Measurements from ENCODE around the gene AIG1.
"Not testable (repeated sequence)": the region's sequence is repeated elsewhere in the genome, so short reads cannot be mapped to it uniquely, and the experiment has no call there.

Gene AIG1

DNA sequence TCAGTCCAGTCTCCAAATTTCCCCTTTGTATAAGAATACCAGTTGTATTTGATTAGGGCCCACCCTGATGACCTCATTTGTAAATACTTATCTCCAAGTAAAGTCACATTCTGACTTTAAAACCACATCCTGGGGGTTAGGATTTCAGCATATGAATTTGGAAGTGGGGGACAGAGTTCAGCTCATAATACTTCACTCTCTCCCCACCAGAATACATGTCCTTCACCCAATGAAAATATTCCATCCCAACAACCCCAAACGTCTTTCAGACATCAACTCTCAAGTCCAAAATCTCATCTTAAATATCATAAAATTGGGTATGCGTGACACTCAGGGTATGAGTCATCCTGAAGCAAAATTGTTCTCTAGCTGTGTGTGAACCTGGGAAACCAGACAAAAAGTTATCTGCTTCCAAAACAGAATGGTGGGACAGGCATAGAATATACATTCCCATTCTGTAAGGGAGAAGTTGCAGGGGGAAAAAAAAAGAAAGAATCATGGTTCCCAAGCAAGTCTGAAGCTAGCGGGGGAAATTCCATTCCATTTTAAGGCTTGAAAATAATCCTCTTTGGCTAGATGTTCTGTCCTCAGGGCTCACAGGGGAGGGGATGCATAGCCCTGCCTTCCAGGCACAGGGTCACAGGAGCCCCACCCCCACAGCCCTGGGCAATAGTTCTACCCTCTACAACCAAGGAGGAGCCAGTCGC lies 275.9 kb downstream of the AIG1 start:
- DNase-seq = no peak

DNA sequence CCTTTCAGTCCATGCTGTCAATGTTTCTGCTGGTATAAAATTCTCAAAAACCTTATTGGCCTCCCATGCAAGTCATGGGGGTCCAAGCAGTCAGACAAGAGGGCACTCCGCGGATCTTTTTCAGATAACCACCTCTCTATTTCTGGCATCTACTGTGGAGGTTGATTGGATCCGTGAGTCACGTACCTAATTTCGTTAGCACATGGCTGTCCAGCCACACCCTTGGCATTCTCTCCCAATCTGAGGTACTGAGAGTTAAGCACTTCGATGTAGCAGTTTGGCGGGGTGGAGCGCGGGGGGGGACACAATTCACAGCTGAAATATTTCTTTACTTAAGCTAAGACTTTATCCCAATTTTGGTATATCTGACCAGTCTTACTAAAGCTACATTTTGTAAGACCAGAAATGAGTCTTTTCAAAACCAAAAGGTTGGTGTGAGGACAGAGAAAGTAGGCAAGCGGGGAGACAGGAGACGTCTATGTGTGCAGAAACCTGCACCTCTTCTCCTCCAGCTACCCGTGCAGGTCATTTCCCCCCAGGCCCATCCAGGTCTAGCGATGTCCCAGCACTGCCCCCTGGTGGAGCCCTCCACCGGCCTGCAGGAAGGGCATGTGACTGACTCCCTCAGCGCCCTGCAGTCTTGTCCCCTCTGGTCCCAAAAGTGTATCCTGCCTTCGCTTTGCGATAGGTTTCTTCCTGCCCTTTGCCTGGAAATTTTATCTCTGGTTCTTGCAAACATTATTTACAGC lies 276.7 kb downstream of the AIG1 start:
- DNase-seq = peak; percentile 37

DNA sequence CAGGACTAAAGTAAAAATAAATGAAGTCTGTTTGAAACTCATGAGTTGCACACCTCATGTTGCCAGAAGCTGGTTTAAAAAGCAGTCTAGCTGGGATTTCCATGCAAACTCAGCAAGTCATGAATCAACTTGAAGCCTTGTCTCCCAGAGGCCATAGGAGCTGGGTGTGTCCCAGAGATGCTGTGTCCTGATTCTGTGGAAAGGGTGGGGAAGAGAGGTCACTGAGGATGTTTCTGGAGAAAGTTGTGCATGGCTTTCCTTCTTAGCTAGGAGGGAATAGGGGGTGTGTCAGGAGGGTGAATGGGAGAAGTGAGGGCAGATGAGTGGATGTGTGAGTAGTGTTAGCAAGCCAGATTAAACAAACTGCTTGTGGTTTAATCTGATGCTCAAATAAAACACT lies 278.5 kb downstream of the AIG1 start:
- DNase-seq = no peak

DNA sequence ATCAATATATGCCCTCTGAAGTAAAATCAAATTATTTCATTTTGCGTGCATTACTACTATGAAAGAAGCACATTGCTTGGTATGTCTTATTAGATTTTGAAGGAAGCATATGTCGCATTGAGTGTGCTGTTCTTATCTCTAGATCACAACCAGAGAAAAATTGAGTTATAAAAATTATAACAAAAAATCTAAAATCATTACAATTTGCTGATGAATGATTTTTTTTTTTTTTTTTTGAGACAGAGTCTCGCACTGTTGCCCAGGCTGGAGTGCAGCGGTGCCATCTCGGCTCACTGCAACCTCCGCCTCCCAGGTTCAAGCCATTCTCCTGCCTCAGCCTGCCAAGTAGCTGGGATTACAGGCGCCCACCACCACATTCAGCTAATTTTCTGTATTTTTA lies 284.8 kb downstream of the AIG1 start:
- DNase-seq = not testable (repeated sequence)

DNA sequence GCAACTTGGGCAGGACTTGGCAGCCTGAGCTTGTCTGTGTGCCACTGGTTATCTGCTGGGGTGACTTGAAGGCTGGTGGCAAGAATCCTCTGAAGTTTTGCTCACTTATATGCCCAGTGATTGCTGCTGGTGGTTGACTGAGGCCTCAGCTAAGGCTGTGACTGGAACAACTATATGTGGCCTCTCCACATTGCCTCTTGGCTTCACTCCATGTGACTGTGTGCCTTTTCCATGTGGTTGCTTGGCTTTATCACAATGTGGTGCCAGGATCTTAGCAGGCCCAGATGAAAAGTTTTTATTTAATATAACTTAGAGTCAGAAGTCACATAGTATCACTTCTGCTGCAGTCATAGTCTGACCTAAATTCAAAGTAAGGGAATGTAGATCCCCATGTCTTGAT lies 285.3 kb downstream of the AIG1 start:
- no peak for DNase-seq

DNA sequence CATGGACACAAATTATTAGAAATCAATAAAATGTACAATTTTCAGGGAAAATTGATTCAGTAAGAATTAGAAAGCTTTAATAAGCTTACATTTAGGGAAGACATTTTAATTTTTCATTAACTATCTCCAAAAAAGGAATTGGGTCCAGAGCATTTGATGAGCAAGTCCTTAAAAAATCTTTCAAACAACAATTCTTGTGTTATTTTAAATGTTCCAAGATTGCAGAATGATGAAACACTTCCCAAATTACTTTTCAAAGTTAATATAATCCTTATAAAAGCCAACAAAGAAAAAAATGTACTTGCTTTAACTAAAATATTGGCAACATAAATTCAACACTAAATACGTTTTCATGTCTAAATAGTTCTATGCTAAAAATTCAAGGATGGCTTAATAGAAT lies 287.8 kb downstream of the AIG1 start:
- DNase-seq = no peak

DNA sequence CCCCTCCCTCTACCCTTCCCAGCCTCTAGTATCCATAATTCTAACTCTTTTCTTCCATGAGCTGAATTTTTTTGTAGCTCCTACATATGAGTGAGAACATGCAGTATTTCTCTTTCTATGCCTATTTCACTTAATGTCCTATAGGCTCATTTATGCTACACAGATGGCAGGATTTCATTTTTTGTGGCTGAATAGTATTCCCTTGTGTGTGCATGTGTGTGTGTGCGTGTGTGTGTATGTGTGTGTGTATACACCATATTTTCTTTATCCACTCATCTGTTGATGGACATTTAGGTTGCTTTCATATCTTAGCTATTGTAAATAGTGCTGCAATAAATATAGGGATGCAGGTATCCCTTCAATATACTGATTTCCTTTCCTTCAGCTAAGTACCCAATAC lies 288.8 kb downstream of the AIG1 start:
- DNase-seq = no peak

DNA sequence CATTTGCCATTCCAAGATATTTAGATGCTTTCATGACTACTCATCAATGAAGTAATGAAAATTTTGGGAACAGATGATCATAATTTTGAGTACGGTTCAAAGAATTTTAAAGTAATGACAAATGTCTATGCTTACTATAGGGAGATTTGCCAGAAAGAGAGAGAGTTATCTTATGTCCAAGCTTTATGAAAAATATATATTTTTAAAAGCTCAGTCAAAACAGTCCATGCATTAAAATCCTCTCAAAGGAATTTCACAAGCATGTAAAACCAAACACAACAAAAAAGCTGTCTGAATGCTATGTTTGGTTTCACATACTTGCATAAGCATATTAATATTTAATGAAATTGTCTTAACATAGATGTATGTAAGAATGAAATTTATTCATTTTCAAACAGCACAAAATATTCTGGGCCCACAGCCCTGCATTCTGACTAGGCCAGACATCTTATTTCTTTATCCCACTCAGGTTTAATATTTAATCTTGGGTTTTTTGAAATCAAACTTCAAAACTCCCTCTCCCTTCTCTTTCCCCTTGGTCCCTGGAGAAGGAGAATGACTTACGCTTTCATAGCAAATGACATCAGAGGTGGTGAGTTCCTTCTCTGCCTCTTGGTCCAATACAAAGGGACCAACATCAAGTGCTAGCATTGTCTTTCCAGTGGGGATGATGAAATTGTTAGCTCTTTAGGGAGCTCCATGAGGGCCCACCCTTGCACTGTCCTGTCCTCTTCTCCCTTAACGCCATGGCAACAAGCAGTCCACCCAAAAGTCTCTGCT lies 295.6 kb downstream of the AIG1 start:
- DNase-seq = no peak

DNA sequence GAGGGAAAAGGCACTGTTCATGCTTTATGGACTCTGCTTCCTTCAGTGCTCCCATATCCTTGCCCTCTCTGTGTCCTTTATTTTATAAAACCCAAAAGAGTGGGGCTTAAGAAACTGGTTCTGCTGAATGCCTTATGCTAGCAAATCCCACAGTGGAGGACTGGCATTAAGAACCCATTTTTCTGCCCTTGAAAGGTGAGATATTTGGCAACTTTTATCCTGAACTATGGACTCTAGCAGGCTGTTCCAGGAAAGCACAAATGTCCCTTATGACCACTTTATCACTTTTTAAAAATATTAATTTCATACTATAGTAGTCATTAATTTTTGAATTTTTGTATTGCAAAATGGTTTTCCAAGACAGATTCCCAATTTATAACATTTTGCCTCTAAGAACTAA lies 296.5 kb downstream of the AIG1 start:
- no peak for DNase-seq

DNA sequence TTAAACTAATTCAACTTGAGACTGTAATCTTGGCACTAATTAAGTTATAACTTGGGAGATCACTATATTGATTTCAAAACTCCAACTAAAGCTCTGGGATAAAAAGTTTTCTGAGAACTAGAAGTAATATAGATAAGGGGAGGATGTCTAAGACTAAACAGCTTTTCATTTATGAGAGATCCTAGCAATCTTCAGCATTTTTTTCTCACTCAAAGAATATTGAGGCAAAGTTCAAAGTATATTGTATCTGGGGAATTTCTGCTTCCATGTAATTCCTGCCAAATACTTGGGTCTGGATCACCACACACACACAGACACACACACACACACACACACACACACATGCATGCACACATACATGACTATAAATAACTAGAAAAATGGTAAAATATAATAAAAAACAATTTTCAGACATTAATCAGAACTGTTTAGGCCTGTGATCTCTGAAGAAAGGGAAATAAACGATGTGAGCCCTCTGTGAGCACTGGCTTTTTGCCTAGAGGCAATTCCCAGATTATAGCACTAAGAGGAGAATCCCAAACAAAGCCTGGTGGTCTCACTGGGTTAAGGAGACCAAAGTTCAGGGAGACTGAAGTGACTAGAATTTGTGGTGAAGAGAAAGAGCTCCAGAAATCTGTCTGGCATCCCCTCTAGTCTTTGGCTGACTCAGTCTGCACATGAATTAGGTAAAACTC lies 297.0 kb downstream of the AIG1 start:
- DNase-seq = no peak

DNA sequence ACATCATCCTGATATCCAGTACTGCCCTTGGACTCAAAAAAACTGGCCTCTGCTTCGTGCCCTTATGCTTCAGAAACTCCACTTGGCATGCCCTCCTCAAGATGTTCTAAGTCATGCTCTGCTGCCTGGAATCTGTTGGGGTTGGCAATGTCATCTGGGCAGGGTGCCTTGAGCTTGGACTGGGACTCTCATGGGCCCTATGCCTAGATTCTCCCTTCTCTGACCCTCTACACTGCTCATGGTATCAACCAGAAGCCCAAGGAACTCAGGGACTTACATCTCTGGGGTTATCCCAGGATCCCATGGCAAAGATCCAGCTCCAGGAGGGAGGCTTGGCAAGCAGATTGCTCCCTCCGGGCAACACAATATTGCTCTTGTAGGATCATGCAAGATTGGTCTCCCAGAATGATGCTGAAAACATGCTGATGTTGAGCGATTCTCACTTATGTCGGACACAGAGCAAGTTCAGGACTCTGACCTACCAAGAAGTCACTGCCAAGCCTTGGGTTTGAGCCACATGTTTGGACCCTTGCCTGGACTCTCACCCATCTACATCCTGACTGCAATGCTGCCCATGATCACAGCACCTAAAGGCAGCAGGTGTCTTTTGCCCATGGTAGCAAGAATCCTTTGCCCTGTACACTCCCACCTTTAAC lies 301.0 kb downstream of the AIG1 start:
- DNase-seq = no peak

DNA sequence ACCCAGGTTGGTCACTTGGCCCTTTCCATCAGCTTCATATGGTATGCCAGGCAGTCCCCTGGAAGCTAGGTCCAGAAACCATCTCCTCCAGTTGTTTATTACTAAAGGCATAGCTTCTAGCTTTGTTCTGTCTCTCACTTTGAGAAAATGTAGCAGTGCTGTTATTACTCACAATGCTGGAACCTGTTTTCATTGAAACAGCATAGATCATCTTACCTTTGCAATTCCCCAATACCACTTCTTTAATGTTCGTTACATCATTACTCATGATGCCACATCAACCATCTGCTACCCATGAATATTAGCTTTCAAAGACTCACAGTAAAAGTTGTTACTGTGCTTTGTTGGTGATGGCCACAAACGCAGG lies 301.5 kb downstream of the AIG1 start:
- no peak for DNase-seq

DNA sequence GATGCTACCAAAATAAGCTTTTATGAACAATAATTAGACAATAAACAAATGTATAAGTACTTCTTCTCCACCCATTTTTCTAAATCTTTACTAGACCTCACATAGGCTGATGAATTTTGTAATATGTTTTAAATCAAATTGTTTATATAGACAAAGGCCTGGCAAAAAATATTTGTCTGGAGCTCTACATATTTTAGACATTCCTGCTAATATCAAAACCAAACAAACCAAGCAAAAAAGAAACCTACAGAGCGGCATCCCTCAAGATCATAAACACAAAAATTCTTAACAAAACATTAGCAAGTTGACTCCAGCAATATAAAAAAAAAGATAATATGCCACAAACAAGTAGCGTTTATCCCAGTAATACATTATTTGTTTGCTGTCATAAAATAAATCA lies 302.6 kb downstream of the AIG1 start:
- DNase-seq = no peak

DNA sequence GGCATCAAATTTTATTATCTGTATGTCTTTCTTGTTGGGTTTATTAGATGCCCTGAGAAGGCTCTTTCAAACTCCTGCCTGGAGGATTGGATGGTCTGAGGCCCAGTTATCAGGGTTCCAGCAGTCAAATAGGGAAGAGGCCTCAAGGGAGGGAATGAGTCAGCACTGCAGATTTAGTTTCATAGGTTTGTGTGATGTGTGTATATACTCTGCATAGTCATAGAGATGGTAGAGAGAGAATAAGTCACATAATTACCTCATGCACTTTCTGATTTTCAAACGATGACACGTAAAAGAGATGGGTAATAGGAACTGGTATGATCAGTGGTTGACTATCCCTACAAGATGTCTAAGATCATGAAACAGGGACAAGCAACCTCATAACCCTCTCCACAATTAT lies 307.7 kb downstream of the AIG1 start:
- no peak for DNase-seq

DNA sequence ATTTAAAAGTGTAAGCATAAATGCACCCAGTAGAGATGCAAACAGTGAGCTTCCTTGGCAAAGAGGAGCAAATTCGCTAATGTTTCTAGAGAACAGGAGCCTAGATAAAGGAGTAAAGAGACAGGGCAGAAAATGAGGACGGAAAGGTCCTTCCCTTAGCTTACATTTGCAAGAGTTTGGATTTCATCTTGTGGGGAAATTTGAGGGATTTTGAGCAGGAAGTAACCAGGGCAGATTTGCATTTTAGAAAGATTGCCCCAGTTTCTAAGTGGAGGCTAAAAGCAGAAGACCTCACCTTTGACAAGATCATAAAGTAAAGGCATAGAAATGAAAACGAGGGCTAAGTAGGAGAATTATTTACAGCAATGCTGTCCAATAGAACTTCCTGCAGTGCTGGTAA lies 309.3 kb downstream of the AIG1 start:
- DNase-seq = no peak

DNA sequence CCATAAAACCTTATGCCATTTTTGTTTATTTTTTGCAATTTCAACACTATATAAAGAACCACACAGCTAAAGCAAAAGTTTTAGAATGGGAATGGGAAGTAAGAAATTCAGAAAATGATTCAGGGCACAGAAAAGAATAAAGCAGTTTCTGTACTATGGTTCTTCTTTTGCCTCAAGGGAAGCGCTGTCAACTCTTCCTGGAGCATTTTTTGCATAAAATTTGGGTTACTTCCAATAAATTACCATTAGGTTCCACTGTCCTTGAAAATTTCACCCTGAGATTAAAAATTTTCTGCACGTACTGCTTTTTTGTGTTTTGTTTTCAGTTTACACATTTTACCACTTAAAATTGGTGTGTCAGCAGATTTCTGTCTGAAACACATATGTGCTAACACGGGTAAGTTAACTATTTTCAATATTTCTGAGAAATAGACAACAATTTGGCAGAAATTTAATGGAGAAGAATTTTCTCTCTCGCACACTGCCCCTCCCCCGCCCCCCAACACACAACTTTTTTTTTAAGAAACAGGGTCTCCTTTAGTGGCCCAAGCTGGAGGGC lies 310.2 kb downstream of the AIG1 start:
- peak; percentile 22 for DNase-seq

DNA sequence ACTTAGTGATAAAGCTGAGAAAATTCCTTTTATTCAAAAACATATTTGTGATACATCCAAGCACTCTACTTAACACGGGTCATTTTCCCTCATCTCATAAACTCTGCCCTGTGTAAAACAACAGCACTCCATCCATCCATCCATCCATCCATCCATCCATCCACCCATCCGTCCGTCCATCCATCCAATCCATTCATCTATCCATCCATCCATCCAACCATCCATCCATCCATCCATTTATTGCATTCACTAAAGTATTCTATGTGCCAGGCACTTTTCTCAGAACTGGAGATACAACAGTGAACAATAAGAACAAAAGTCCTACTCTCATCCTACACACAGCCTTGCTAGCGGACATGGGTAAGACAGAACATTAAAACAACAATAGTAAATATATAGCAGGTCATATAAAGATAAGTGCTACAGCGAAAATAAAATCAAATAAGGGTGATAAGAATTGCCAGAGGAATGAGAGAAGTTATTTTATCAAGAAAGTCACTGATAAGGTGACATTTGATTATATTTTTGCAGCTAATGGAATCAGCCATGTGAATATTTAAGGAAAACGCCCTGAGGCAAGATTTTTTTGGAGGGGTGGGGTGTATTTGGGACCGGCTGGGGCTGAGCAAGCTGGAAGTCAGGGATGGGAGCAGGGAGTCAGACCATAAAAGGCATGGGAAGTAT lies 311.7 kb downstream of the AIG1 start:
- no peak for DNase-seq

DNA sequence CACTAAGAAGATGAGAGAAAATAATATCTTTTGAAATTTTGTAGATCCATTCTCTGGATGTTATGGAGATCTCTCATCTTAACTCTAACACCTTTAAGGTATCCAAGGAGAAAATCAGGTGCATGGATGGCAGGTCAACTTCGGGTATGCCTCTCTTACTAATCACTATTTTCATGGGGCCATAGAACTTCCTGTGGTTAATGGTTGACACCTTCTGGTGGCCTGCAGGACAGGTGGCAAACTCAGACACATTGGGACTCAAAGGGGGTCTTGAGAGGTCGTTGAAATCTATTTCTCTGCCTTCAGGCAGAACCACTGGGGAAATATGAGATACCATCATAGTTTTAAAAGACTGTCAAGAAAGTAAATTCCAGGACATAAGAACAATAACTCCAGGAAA lies 313.3 kb downstream of the AIG1 start:
- no peak for DNase-seq

DNA sequence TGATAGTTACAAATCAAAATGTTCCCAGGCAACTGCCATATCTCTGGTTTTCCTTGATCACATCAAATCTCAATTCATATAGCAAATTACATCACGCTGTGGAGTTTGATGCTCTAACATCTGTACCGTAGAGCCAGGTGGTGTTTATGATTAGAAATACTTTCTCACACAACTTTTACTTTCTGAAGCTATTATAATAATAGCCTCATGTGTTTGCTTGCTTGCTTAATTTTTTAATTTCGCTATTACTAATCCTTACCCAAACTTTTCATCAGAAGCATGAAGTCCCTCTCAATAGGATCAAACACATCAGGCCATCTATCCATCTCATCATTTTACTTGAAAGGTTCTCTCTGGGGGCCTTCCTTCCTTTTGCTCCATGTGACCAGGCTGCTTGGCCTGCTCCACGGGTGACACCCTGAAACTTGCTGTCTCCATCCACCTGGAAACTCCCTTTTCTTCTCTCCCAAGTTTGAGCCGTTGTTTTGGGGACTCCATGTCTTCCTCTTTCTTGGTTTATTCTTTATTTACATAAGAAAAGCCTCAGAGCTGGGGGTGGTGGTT lies 314.4 kb downstream of the AIG1 start:
- no peak for DNase-seq

DNA sequence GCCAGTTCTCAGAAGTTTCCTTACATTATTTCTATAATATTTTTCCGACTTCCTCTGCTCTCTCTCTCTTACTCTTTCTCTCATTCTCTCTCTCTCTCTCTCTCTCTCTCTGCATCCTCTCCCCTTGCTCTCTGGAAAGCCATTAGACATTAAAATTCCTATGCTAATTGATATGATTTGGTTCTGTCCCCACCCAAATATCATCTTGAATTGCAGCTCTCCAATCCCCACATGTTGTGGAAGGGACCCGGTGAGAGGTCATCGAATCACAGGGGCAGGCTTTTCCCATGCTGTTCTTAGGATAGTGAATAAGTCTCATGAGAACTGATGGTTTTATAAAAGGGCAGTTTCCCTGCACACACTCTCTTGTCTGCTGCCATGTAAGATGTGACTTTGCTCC lies 315.7 kb downstream of the AIG1 start:
- no peak for DNase-seq

DNA sequence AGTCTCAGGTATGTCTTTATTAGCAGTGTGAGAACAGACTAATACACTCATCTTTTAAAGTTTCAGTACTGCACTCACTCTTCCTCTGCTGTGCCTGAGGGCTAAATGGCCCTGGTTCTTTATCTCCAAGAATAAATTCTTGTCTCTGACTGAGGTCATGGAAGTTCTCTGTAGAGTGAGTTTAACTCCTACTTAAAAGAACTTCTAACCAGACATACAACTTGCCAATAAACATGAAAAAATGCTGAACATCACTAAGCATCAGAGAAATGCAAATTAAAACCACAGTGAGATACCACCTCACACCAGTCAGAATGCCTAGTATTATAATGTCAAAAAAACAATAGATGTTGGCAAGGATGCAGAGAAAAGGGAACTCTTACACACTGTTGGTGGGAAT lies 316.2 kb downstream of the AIG1 start:
- DNase-seq = no peak

DNA sequence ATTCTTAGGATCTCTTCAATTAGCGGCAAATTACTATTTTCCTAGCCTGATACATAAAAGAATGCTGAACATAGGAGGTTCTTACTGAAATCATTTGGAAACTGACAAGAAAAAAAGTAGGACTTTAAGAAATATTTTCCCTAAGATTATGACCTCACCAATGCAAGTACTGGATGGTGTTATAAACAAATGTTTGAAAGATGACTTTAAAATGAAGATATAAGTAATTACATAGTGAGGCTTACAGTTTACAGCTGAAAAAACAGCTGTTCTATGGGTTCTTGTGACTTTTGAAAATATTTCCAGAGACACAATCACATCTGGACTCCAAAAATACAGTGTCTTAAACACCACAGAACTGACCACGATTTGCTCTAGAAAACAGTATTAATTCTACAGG lies 324.9 kb downstream of the AIG1 start:
- DNase-seq = no peak
